ENCODE results near the gene IGSF9.
"Not testable (repeated sequence)": the region's sequence is repeated elsewhere in the genome, so short reads cannot be mapped to it uniquely, and the experiment has no call there.

Gene IGSF9

GRCh38 chr1:159920202-159920601 is 25.2 kb downstream of the IGSF9 start:
- DNase-seq (ENCODE audit: low read depth) = no peak

- DNase-seq (ENCODE audit: low read depth) = no peak
These were observed 26.1 kb downstream of the IGSF9 start for GRCh38 chr1:159919236-159919865.

GRCh38 chr1:159918352-159919200 is 26.8 kb downstream of the IGSF9 start:
- DNase-seq (ENCODE audit: low read depth) = no peak

- DNase-seq (ENCODE audit: low read depth) = no peak
These were observed 27.7 kb downstream of the IGSF9 start for GRCh38 chr1:159917533-159918351.

- no peak for DNase-seq (ENCODE audit: low read depth)
These were observed 29.0 kb downstream of the IGSF9 start for GRCh38 chr1:159916242-159917051.

- DNase-seq (ENCODE audit: low read depth) = no peak
These were observed 29.7 kb downstream of the IGSF9 start for GRCh38 chr1:159915571-159916241.

- DNase-seq (ENCODE audit: low read depth) = no peak
These were observed 31.0 kb downstream of the IGSF9 start for GRCh38 chr1:159914252-159915018.

GRCh38 chr1:159913451-159914192 is 31.8 kb downstream of the IGSF9 start:
- DNase-seq (ENCODE audit: low read depth) = no peak

GRCh38 chr1:159911326-159912070 is 33.9 kb downstream of the IGSF9 start:
- DNase-seq (ENCODE audit: low read depth) = no peak

GRCh38 chr1:159908031-159908940 is 37.1 kb downstream of the IGSF9 start:
- DNase-seq (ENCODE audit: low read depth) = no peak

GRCh38 chr1:159906960-159907359 is 38.5 kb downstream of the IGSF9 start:
- DNase-seq (ENCODE audit: low read depth) = no peak

GRCh38 chr1:159904036-159904435 is 41.4 kb downstream of the IGSF9 start:
- not testable (repeated sequence) for DNase-seq (ENCODE audit: low read depth)

GRCh38 chr1:159902541-159902940 is 42.9 kb downstream of the IGSF9 start:
- DNase-seq (ENCODE audit: low read depth) = no peak

GRCh38 chr1:159900755-159901360 is 44.6 kb downstream of the IGSF9 start:
- DNase-seq (ENCODE audit: low read depth) = no peak

GRCh38 chr1:159900086-159900680 is 45.2 kb downstream of the IGSF9 start, which contains the start of gene CFAP45:
Gene CFAP45 (minus strand): TSS chr1:159900165. CDS start chr1:159900098, 67 bp downstream.
- DNase-seq (ENCODE audit: low read depth) = no peak

- not testable (repeated sequence) for DNase-seq (ENCODE audit: low read depth)
These were observed 45.8 kb downstream of the IGSF9 start for GRCh38 chr1:159899634-159900033.

GRCh38 chr1:159898527-159898926 is 46.9 kb downstream of the IGSF9 start:
- DNase-seq (ENCODE audit: low read depth) = no peak

Measured in activated T-cell treated with anti-CD3 and anti-CD28 coated beads for 1 hour (primary cell).